HepG2 (cell line): ENCODE data around the gene CERS5. TPM values are rescaled to one million over a fixed set of nuclear protein-coding genes. Genes with fewer than 3 reads are reported as not detected.

Source experiments
- ATAC-seq: fragments of 200-7000 bp; cut with Tn5 transposase; 3 replicates; pipeline ENCODE4 v1.9.1; 2020; ENCODE audit warnings: mild to moderate bottlenecking, moderate library complexity
- BruUV-seq: library from RNA; stranded (reverse); fragments of 400-500 nt; replicated peaks from 2 replicates; lab custom pipeline; 2021; lab: Mats Ljungman, UMichigan
- CTCF ChIA-PET: fragments of 300-600 bp; formaldehyde crosslinking; extraction: SDS; loops from one replicate; lab custom pipeline; 2021; ENCODE audit warnings: low total read pairs, inconsistent platforms, low intra/inter-chr PET ratio; lab: Yijun Ruan, JAX
- POLR2A ChIA-PET: fragments of 350-600 bp; sonication (Branson Sonifier 250); formaldehyde crosslinking; loops from one replicate; lab custom pipeline; 2020; ENCODE audit warnings: antibody characterized with exemption, inconsistent platforms; lab: Yijun Ruan, JAX
- DNase-seq: peaks from one replicate; pipeline ENCODE4 v3.0.0-alpha.2; 2015; ENCODE audit warnings: low spot score
- FAIRE-seq: peaks from 3 replicates; lab custom pipeline; 2011; peaks lifted over from hg19 to GRCh38; lab: Jason Lieb, UNC
- H2AFZ ChIP-seq: one replicate; pipeline ENCODE4 v1.6.1; 2011; ENCODE audit warnings: low read length, inconsistent platforms
- H3K27ac ChIP-seq: fragments of 300-600 bp; 3 replicates; pipeline ENCODE4 v1.8.0; 2011; ENCODE audit warnings: mixed run types, mild to moderate bottlenecking, mixed read lengths, low read length, inconsistent platforms; ENCODE audit not compliant: insufficient read depth; ENCODE audit errors: extremely low read length
- H3K27me3 ChIP-seq, 2 experiments: fragments of 200-600 bp in 1 of 2; 2 replicates in 1 of 2; 3 replicates in 1 of 2; pipeline versions ENCODE4 v1.6.0 to v1.8.0; 2011; ENCODE audit warnings: low read length in 2 of 2, mild to moderate bottlenecking in 2 of 2, moderate library complexity in 2 of 2, inconsistent platforms in 1 of 2; ENCODE audit not compliant: insufficient read depth in 2 of 2, control insufficient read depth in 1 of 2
- H3K36me3 ChIP-seq, 2 experiments: fragments of 200-600 bp in 1 of 2; replicated peaks in 1 of 2; 2 replicates in 1 of 2; 3 replicates in 1 of 2; pipeline versions ENCODE4 v1.5.1 to v1.8.0; 2011; ENCODE audit warnings: low read length in 2 of 2, inconsistent platforms in 1 of 2; ENCODE audit not compliant: insufficient read depth in 2 of 2, control insufficient read depth in 1 of 2
- H3K4me1 ChIP-seq: 2 replicates; pipeline ENCODE4 v1.5.1; 2012; ENCODE audit warnings: low read length, inconsistent platforms; ENCODE audit not compliant: insufficient read depth
- H3K4me2 ChIP-seq: 2 replicates; pipeline ENCODE4 v1.6.0; 2011; ENCODE audit warnings: low read depth, low read length, inconsistent platforms
- H3K4me3 ChIP-seq, 3 experiments: fragments of 200-600 bp in 1 of 3; sonication (generic), shearing (Covaris generic) in 1 of 3; replicated peaks in 1 of 3; 2 replicates each; pipeline ENCODE4 v1.5.1; 2011 to 2016; ENCODE audit warnings: low read length in 3 of 3, inconsistent platforms in 2 of 3, low read depth in 2 of 3, mild to moderate bottlenecking in 2 of 3, control low read depth in 1 of 3, mixed read lengths in 1 of 3; ENCODE audit not compliant: insufficient read depth in 1 of 3
- H3K79me2 ChIP-seq: one replicate; pipeline ENCODE4 v1.6.1; 2011; ENCODE audit warnings: low read length, inconsistent platforms; ENCODE audit not compliant: insufficient read depth
- H3K9ac ChIP-seq: 2 replicates; pipeline ENCODE4 v1.6.0; 2011; ENCODE audit warnings: mild to moderate bottlenecking, low read depth, low read length, inconsistent platforms; ENCODE audit not compliant: insufficient read depth
- H3K9me3 ChIP-seq: 2 replicates; pipeline ENCODE4 v1.5.1; 2012; ENCODE audit warnings: mild to moderate bottlenecking, low read length
- H4K20me1 ChIP-seq: 2 replicates; pipeline ENCODE4 v1.6.0; 2011; ENCODE audit warnings: inconsistent platforms, mild to moderate bottlenecking, low read length, moderate library complexity; ENCODE audit not compliant: insufficient read depth
- CCAR2 ChIP-seq: fragments of 200-400 bp; formaldehyde crosslinking; optimal IDR thresholded peaks from 2 replicates; pipeline ENCODE3; 2018; ENCODE audit warnings: low read depth, mild to moderate bottlenecking, low read length, moderate library complexity
- EHMT2 ChIP-seq: fragments of 200-600 bp; sonication (generic); IDR thresholded peaks from 2 replicates; pipeline ENCODE4 v1.7.0; 2017; ENCODE audit warnings: antibody characterized with exemption, low read depth, low read length, borderline replicate concordance
- HNF4A ChIP-seq: sonication (generic); formaldehyde crosslinking; IDR thresholded peaks from 2 replicates; pipeline ENCODE4 v1.4.0; 2020; ENCODE audit warnings: missing genetic modification reagents
- MAZ ChIP-seq, 2 experiments: sonication (generic) in 1 of 2; formaldehyde crosslinking in 1 of 2; IDR thresholded peaks; 2 replicates each; pipeline versions ENCODE4 v1.5.0 to v1.6.1; 2012 to 2020; ENCODE audit warnings: low read depth in 2 of 2, mild to moderate bottlenecking in 2 of 2, borderline replicate concordance in 1 of 2, improper control_type of control experiment in 1 of 2, low read length in 1 of 2, missing genetic modification reagents in 1 of 2, moderate library complexity in 1 of 2
- NBN ChIP-seq: fragments of 450-650 bp; conservative IDR thresholded peaks from 2 replicates; pipeline ENCODE4 v1.6.1; 2017
- NFE2L1 ChIP-seq: sonication (generic); formaldehyde crosslinking; IDR thresholded peaks from 2 replicates; pipeline ENCODE4 v1.4.0; 2020; ENCODE audit warnings: missing genetic modification reagents, mild to moderate bottlenecking, borderline replicate concordance
- SNAPC2 ChIP-seq: sonication (generic); formaldehyde crosslinking; IDR thresholded peaks from 2 replicates; pipeline ENCODE4 v1.8.1; 2022; ENCODE audit warnings: mild to moderate bottlenecking, missing genetic modification reagents
- YEATS4 ChIP-seq: sonication (generic); formaldehyde crosslinking; IDR thresholded peaks from 2 replicates; pipeline ENCODE4 v1.4.0; 2020; ENCODE audit warnings: missing genetic modification reagents, borderline replicate concordance
- ZNF512 ChIP-seq: sonication (generic); formaldehyde crosslinking; IDR thresholded peaks from 2 replicates; pipeline ENCODE4 v1.4.0; 2020; ENCODE audit warnings: mild to moderate bottlenecking, missing genetic modification reagents
- WGBS: methylation state at CpG from one replicate; pipeline ENCODE4 v1.1.6; 2017; ENCODE audit warnings: low lambda C conversion rate; 5-methylcytosine and 5-hydroxymethylcytosine counted together
- in situ Hi-C: cut with HindIII; loops from 2 replicates; pipeline ENCODE4 v1.10.0; 2017; ENCODE audit warnings: low pct_unique_long_range_greater_than_20kb; ENCODE audit not compliant: extremely low pct_ligation_motif_present
- intact Hi-C: fragments of 100-400 bp; cut with micrococcal nuclease; formaldehyde crosslinking; loops from one replicate; pipeline ENCODE4 v1.10.0; 2022; ENCODE audit not compliant: unreplicated experiment
- polyA plus RNA-seq, 8 experiments: library from polyadenylated mRNA; depleted of rRNA in 3 of 8; stranded (reverse) in 7 of 8; unstranded in 1 of 8; fragments of >200 nt; fragmentation: Illumina TruSeq in 4 of 8; extraction: Trizol in 4 of 8; gene quantifications; 2 replicates each; pipeline versions ENCODE4 v1.2.1 to v1.2.3, GENCODE V29; 2011 to 2016; ENCODE audit warnings: low read depth in 4 of 8, missing spikeins in 1 of 8, mixed read lengths in 1 of 8; ENCODE audit not compliant: insufficient read depth in 1 of 8
- total RNA-seq, 5 experiments: library from RNA; depleted of rRNA; stranded (reverse); fragments of >200 nt; fragmentation: Illumina TruSeq; extraction: Trizol; gene quantifications; 2 replicates each; pipeline ENCODE4 v1.2.3, GENCODE V29; 2016; ENCODE audit warnings: low read depth in 1 of 5
- TF ChIP-seq, protein P1 (sequence below): sonication (generic); formaldehyde crosslinking; IDR thresholded peaks from 2 replicates; pipeline ENCODE4 v1.8.0; 2023; ENCODE audit warnings: mild to moderate bottlenecking, missing genetic modification reagents
- TF ChIP-seq, protein P2 (sequence below): sonication (generic); formaldehyde crosslinking; IDR thresholded peaks from 2 replicates; pipeline ENCODE4 v1.4.0; 2020; ENCODE audit warnings: mild to moderate bottlenecking, missing genetic modification reagents

CERS5 gene
- total and polyA plus RNA-seq, 2 of the 13 experiments (the other 11 are each of a cell fraction or from before 2014, with no cell fraction given), result 22.3 to 48.8 TPM

DNA sequence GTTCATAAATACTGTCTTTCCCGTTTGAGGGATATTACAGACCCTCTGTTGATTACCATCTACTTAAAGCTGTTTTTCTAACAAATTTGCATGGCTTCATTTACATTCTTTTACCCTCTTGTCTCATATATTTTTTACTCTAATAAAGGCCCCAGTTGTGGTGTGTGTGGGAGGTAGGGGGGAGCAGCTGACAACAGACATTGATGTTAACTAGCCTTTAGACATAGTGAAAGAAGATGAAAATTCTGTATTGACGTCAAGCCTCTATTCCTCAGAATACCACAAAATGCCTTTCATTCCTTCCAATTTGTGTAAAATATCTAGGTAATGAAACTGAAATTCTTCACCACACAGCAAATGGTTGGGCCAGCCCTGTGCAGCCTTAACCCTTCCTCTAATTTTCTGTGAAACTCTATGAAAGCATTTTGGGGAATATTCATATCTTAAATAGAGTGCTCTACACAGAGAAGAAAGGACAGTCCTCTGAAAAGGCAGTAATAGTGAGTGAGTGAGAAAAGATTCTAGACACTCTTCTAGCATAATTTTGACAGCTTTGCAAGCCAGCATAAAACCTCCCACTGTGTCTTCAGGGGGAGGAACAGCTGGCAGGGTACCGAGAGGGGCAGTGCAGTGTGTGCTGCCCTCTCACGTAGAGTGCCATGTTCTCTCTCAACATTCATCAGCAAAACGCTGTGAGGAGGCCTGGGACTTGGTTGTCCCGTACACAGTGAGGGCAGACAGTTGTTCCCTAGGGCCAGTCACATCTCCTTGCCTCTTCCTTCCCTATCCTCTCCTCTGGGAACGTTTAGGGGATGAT, 20.1 kb upstream of the CERS5 start:
- ATAC-seq (no peak), DNase-seq (no peak), FAIRE-seq (no peak)
- WGBS, result 76% methylated on average over 5 of the region's 7 CpGs
- H4K20me1 ChIP-seq, result no peaks in the 10 kb centered on the region
- H3K9ac ChIP-seq, result peak overlapping the region; percentile 10; the same call in 1 of the 2 replicates
- ChIA-PET POLR2A (interaction anchor here (1.0 to 1.1 kb wide), 2 partner anchors 83 to 96 kb away, joined by 3 read pairs; partner anchors contain the start of gene LIMA1), CTCF (no interaction called here)
- H3K4me2 ChIP-seq, result peak overlapping the region; percentile 59; the same call in 1 of the 2 replicates
- intact Hi-C loops, result no loop called here
- no peaks in the 10 kb centered on the region for H3K27me3 ChIP-seq
- H3K4me1 ChIP-seq, result peaks cover 40% of the 10 kb centered on the region
- peak overlapping the region; percentile 51 for H3K27ac ChIP-seq
- no peak overlapping the region for H2AFZ ChIP-seq
- no peaks in the 10 kb centered on the region for H3K9me3 ChIP-seq
- no TSS peak for BruUV-seq
- no peaks in the 10 kb centered on the region for H3K79me2 ChIP-seq
- H3K36me3 ChIP-seq, result peaks cover 2% of the 10 kb centered on the region in 2 experiments; a peak in 3 of 5 replicates
- in situ Hi-C loops, result loop anchor here (10.0 kb wide), 1 partner anchor 128 kb away; no protein-coding TSS in a partner anchor
- no peak overlapping the region for H3K4me3 ChIP-seq
- 0 out of 2 replicates have a peak, but pooled peaks have one; percentile 12 for TF ChIP-seq YEATS4 (CRISPR knock-in tag)
- TF ChIP-seq, protein P1, sequence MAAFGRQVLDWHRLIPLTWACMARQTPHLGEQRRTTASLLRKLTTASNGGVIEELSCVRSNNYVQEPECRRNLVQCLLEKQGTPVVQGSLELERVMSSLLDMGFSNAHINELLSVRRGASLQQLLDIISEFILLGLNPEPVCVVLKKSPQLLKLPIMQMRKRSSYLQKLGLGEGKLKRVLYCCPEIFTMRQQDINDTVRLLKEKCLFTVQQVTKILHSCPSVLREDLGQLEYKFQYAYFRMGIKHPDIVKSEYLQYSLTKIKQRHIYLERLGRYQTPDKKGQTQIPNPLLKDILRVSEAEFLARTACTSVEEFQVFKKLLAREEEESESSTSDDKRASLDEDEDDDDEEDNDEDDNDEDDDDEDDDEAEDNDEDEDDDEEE (CRISPR knock-in tag), result no peak

DNA sequence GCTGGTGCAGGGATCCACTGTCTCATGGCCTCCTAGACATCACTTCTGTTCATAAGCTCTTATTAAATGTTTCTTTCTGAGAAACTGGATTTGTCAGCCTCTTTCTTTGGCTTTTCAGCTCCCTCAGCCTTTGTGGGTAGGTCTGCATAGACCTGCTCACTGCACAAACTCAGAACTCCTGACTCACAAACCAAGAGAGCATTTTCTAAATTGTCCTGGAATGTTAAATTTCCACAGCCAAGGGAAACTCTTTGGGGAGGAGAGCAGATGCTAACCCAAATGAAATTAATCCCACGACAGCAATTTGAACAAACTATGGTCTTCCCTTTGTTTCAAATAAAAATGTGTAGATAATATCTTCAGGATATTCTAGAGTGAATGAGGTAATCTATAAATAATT, 19.5 kb upstream of the CERS5 start:
- BruUV-seq, result no TSS peak
- ATAC-seq (no peak), FAIRE-seq (no peak), DNase-seq (no peak)
- intact Hi-C loops (no loop called here), in situ Hi-C loops (loop anchor here (10.0 kb wide), 1 partner anchor 128 kb away; no protein-coding TSS in a partner anchor)
- no peak overlapping the region for H3K4me3 ChIP-seq
- H3K79me2 ChIP-seq, result no peaks in the 10 kb centered on the region
- WGBS, result 95% methylated on average over 1 of the region's 1 CpG
- peaks cover 2 to 4% of the 10 kb centered on the region in 2 experiments; a peak in 2 of 5 replicates for H3K36me3 ChIP-seq
- no peak overlapping the region for H3K27ac ChIP-seq
- POLR2A ChIA-PET, result no interaction called here
- no peaks in the 10 kb centered on the region for H3K9me3 ChIP-seq
- no peak overlapping the region for H3K9ac ChIP-seq
- no peak overlapping the region for H2AFZ ChIP-seq
- H3K27me3 ChIP-seq, result no peaks in the 10 kb centered on the region
- H3K4me1 ChIP-seq, result peaks cover 40% of the 10 kb centered on the region
- CTCF ChIA-PET, result no interaction called here
- TF ChIP-seq HNF4A (CRISPR knock-in tag) (no peak), MAZ (IDR thresholded peaks at IDR 0.05; ENCODE audit: borderline replicate concordance, low read depth, low read length) (no peak), MAZ (CRISPR knock-in tag; IDR thresholded peaks at IDR 0.05; ENCODE audit: low read depth) (no peak), SNAPC2 (CRISPR knock-in tag) (no peak), ZNF512 (CRISPR knock-in tag) (no peak), NBN (no peak), EHMT2 (no peak), CCAR2 (no peak), NFE2L1 (CRISPR knock-in tag) (no peak)
- TF ChIP-seq, protein P2, sequence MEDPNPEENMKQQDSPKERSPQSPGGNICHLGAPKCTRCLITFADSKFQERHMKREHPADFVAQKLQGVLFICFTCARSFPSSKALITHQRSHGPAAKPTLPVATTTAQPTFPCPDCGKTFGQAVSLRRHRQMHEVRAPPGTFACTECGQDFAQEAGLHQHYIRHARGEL (CRISPR knock-in tag), result no peak
- H3K4me2 ChIP-seq, result no peak overlapping the region
- no peaks in the 10 kb centered on the region for H4K20me1 ChIP-seq
